Raji (cell line): ENCODE measurements around the gene CCAR1.

Experiments used
- POLR2A ChIP-seq: IDR thresholded peaks from 2 replicates; pipeline ENCODE4 v1.6.1; 2011; ENCODE audit warnings: low read depth, low read length, control low read depth; ENCODE audit not compliant: insufficient read depth

CCAR1 gene

GRCh38 chr10:68816796-68817412, 95.9 kb downstream of the CCAR1 start:
- TF ChIP-seq POLR2A = no peak

DNA sequence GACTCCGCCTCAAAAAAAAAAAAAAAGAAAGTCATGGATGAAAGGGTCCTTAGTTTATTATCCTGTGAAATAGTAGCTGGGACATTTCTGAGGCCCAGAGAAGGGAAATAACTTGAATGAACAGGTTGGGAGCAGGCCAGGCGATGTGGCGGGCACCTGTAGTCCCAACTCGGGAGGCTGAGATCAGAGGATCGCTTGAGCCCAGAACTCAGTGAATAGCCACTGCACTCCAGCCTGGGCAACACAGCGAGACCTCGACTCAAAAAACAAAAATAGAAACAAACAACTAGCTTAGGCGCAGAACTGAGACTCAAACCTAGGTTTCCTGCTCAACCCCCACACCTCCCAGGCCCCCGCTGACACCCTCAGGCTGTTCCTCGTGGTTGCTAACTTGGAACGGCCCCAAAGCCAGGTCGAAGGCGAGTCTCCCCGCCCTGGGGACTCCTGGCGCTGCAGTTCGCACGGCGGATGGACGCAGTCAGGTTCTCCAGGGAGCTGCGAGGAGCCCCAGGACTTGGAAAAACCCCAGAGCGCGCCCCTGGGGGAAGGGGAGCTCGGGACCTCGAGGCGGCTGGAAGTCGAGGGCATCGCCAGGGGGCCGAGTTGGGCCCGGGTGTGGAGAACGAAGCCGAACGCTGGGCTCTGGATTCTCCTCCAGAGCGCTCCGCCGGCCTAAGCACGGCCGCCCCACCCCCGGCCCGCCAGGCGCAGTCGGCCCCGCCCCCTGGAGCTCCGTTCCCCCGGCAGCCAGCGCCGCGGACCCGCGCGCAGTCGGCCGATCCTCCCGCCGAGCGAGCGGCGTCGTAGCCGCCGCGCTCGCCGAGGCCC, 105.9 kb downstream of the CCAR1 start, which contains the start of gene STOX1:
STOX1 (plus strand) TSS at position 768 of the 828 bp plus-strand sequence. CDS start 93 bp downstream, outside the sequence.
- no peak for TF ChIP-seq POLR2A

- no peak for TF ChIP-seq POLR2A
These were observed 107.8 kb downstream of the CCAR1 start for GRCh38 chr10:68828833-68829232.

- TF ChIP-seq POLR2A = no peak
These were observed 108.5 kb downstream of the CCAR1 start for GRCh38 chr10:68829521-68829920.

- TF ChIP-seq POLR2A = no peak
These were observed 108.9 kb downstream of the CCAR1 start for GRCh38 chr10:68829952-68830351.

DNA sequence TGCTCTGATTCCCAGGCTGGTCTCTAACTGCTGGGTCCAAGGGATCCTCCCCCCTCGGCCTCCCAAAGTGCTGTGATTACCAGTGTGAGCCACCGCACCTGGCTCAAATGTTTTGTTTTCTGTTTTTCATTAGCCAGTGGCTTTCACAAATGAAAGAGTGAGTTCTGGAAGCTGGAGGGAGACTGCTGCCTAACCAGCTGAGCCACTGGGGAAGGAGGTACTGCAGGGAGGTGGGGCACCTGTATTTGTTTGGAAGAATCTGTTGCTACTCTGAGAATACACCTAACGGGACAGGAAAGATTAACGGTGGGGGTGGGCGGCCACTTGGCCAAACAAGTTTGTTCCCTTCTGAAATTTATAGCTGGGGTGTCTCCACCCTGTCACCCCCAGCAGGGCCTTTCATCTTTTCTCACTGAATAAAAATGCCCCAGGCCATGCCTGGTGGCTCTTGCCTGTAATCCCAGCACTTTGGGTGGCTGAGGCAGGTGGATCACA, 111.0 kb downstream of the CCAR1 start:
- TF ChIP-seq POLR2A = no peak

DNA sequence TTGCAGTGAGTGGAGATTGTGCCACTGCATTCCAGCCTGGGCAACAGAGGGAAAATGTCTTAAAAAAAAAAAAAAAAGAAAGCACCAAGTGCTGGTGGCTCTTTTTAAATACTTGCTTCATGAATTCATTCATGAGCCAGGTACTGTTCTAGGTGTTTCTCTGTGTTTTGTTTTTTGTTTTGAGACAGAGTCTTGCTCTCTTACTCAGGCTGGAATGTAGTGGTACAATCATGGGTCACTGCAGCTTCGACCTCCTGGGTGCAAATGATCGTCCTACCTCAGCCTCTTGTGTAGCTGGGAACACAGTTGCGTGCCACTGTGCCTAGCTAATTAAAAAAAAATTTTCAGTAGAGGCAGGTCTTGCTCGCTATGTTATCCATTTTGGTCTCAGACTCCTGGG, 111.6 kb downstream of the CCAR1 start:
- TF ChIP-seq POLR2A = no peak

DNA sequence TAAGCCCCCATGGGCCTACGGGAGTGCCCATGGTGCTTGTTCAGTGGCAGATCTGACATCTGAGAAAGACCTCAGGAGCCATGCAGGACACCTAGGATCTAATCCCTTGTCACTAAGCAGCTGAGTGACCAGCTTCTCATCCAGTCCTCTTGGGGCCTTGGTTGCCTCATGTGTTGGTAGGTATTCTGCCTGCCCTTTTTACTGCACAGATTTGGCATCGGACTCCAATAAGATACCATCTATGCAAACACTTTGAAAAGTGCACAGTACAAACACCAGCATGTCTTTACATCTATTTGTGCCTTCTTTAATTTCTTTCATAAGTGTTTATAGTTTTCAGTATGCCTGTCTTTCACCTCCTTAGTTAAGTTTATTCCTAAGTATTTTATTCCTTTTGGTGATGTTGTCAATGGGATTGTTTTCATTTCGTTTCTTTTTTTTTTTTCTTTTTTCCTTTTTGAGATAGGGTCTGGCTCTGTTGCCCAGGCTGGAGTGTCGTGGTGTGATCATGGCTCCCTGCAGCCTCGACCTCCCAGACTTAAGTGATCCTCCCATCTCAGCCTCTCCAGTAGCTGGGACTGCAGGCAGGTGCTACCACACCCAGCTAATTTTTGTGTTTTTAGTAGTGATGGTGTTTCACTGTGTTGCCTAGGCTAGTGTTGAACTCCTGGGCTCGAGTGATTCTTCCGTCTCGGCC, 116.7 kb downstream of the CCAR1 start:
- no peak for TF ChIP-seq POLR2A
